ENCODE results near the gene SLC7A4.

Gene SLC7A4

GRCh38 chr22:21070690-21071615, 38.6 kb upstream of the SLC7A4 start:
- DNase-seq (ENCODE audit: extremely low spot score) = no peak
- ChIA-PET POLR2A (no interaction called here), CTCF (interaction anchor here (0.5 kb wide), 1 partner anchor 30 kb away, joined by 3 read pairs; no protein-coding TSS in a partner anchor)
- no peak for TF ChIP-seq TARDBP (IDR thresholded peaks at IDR 0.05)
- no peak for TF ChIP-seq SUZ12 (IDR thresholded peaks at IDR 0.05)
- TF ChIP-seq FOXA1 (IDR thresholded peaks at IDR 0.05) = no peak
- no peak for TF ChIP-seq CTBP1 (IDR thresholded peaks at IDR 0.05; ENCODE audit: borderline replicate concordance)
- TF ChIP-seq SP1 (IDR thresholded peaks at IDR 0.05) = no peak
- TF ChIP-seq FOXM1 (IDR thresholded peaks at IDR 0.05; ENCODE audit: borderline replicate concordance) = no peak
- no peak for TF ChIP-seq HDGF (IDR thresholded peaks at IDR 0.05; ENCODE audit: borderline replicate concordance)

GRCh38 chr22:21069375-21069774, 37.0 kb upstream of the SLC7A4 start:
- CTCF ChIA-PET = no interaction called here
- POLR2A ChIA-PET = no interaction called here
- no peak for TF ChIP-seq L3MBTL2 (conservative IDR thresholded peaks at IDR 0.05)
- TF ChIP-seq HDGF (IDR thresholded peaks at IDR 0.05; ENCODE audit: borderline replicate concordance) = no peak
- no peak for TF ChIP-seq SP1 (IDR thresholded peaks at IDR 0.05)
- TF ChIP-seq CTBP1 (IDR thresholded peaks at IDR 0.05; ENCODE audit: borderline replicate concordance) = no peak
- no peak for TF ChIP-seq ELF4 (IDR thresholded peaks at IDR 0.05)
- no peak for TF ChIP-seq NFRKB (IDR thresholded peaks at IDR 0.05)
- DNase-seq (ENCODE audit: extremely low spot score) = no peak

GRCh38 chr22:21068681-21069276, 36.4 kb upstream of the SLC7A4 start:
- no peak for DNase-seq (ENCODE audit: extremely low spot score)
- ChIA-PET POLR2A (no interaction called here), CTCF (interaction anchor here (0.5 kb wide), 1 partner anchor 32 kb away, joined by 3 read pairs; no protein-coding TSS in a partner anchor)
- no peak for TF ChIP-seq SP1 (IDR thresholded peaks at IDR 0.05)

DNA sequence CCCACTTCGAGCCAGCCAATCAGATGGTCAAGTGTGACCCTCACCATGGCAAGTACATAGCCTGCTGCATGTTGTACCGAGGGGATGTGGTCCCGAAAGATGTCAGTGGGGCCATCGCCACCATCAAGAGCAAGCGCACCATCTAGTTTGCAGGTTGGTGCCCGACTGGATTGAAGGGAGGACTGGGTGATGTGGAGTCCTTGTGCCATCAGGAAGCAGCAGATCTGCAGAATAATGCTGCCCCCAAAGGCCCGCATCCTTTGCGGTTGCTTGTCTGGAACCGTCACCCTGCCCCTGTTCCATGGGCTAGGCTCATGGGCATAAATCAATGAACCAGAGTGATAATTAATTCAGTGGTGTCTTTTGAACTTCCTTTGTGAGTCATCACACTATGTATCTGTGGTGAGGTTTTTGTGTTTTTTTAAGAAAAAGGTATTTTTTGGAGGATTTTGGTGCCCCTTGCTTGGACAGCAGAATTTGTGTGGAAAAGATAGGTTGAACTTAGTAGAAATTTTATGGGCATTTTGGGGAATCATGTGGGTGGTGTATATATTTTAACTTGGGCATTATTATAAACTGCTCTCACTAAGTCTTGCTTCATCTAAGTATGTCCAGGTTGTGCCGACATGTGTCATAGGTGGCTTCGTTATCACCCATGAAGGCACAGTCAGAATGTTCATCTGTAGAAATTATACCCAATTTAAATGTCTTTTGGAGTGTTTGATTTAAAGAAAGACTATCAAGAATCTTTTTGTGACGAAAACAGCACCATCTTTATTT, 35.7 kb upstream of the SLC7A4 start:
- POLR2A ChIA-PET = no interaction called here
- CTCF ChIA-PET = interaction anchor here (0.5 kb wide), 1 partner anchor 31 kb away, joined by 3 read pairs; no protein-coding TSS in a partner anchor
- TF ChIP-seq FOXA1 (IDR thresholded peaks at IDR 0.05) (no peak), SUZ12 (IDR thresholded peaks at IDR 0.05) (no peak), SP1 (IDR thresholded peaks at IDR 0.05) (no peak), BHLHE40 (IDR thresholded peaks at IDR 0.05; ENCODE audit: borderline replicate concordance) (no peak), FOXM1 (IDR thresholded peaks at IDR 0.05; ENCODE audit: borderline replicate concordance) (no peak), L3MBTL2 (conservative IDR thresholded peaks at IDR 0.05) (no peak), FOXK2 (IDR thresholded peaks at IDR 0.05) (no peak), LEF1 (IDR thresholded peaks at IDR 0.05; ENCODE audit: borderline replicate concordance) (no peak), CTBP1 (IDR thresholded peaks at IDR 0.05; ENCODE audit: borderline replicate concordance) (no peak), ARNT (IDR thresholded peaks at IDR 0.05) (no peak), NFRKB (IDR thresholded peaks at IDR 0.05) (no peak), ZNF384 (IDR thresholded peaks at IDR 0.05) (no peak), ELF4 (IDR thresholded peaks at IDR 0.05) (no peak), HDGF (IDR thresholded peaks at IDR 0.05; ENCODE audit: borderline replicate concordance) (no peak), PKNOX1 (IDR thresholded peaks at IDR 0.05) (no peak), TARDBP (IDR thresholded peaks at IDR 0.05) (no peak)
- no peak for DNase-seq (ENCODE audit: extremely low spot score)

DNA sequence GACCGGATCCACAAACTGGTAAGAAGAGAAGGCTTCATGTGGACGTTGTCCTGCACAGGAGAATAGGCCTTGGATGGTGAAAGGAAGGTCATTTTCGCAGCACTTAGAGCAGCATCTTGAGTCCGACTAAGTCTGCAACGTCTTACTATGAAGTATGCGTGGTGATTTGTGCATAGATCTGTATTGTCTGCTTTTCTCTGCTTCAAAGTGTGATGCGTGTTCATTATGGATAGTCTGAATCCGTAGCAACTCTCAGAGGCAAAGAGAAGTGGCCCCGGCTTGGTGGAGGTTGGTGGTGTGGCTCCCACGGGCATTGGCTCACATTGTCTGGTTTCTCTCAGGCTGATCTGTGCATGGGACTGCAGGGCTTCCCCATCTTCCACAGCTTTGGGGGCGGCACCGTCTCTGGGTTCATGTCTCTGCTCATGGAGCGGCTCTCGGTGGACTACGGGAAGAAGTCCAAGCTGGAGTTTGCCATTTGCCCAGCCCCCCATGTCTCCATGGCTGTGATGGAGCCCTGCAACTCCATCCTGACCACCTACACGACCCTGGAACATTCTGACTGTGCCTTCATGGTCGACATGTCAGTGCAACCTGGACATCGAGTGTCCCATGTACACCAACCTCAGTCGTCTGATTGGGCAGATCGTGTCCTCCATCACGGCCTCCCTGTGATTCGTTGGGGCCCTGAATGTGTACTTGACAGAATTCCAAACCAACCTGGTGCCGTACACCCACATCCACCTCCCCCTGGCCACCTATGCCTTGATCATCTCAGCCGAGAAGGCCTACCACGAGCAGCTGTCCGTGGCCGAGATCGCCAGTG, 34.9 kb upstream of the SLC7A4 start:
- CTCF ChIA-PET = no interaction called here
- POLR2A ChIA-PET = no interaction called here
- TF ChIP-seq SUZ12 (IDR thresholded peaks at IDR 0.05) = no peak
- no peak for TF ChIP-seq NFRKB (IDR thresholded peaks at IDR 0.05)
- no peak for TF ChIP-seq FOXM1 (IDR thresholded peaks at IDR 0.05; ENCODE audit: borderline replicate concordance)
- TF ChIP-seq SP1 (IDR thresholded peaks at IDR 0.05) = no peak
- no peak for TF ChIP-seq ZNF384 (IDR thresholded peaks at IDR 0.05)
- TF ChIP-seq PKNOX1 (IDR thresholded peaks at IDR 0.05) = no peak
- TF ChIP-seq BHLHE40 (IDR thresholded peaks at IDR 0.05; ENCODE audit: borderline replicate concordance) = no peak
- no peak for TF ChIP-seq LEF1 (IDR thresholded peaks at IDR 0.05; ENCODE audit: borderline replicate concordance)
- no peak for TF ChIP-seq ARNT (IDR thresholded peaks at IDR 0.05)
- no peak for TF ChIP-seq ELF4 (IDR thresholded peaks at IDR 0.05)
- TF ChIP-seq FOXK2 (IDR thresholded peaks at IDR 0.05) = no peak
- no peak for TF ChIP-seq L3MBTL2 (conservative IDR thresholded peaks at IDR 0.05)
- TF ChIP-seq TARDBP (IDR thresholded peaks at IDR 0.05) = no peak
- TF ChIP-seq HDGF (IDR thresholded peaks at IDR 0.05; ENCODE audit: borderline replicate concordance) = no peak
- no peak for TF ChIP-seq CTBP1 (IDR thresholded peaks at IDR 0.05; ENCODE audit: borderline replicate concordance)
- TF ChIP-seq FOXA1 (IDR thresholded peaks at IDR 0.05) = no peak
- no peak for DNase-seq (ENCODE audit: extremely low spot score)

Data from HEK293T (cell line).